Lower lobe of right lung (tissue), 2 donors: ENCODE measurements around the gene APBB1IP. TPM values are rescaled to one million over a fixed set of nuclear protein-coding genes. Genes with fewer than 3 reads are reported as not detected.

Experiments
- ATAC-seq, 2 donors: fragments of 200-7000 bp; cut with Tn5 transposase; one replicate each; pipeline ENCODE4 v1.9.1; 2020 to 2022; ENCODE audit warnings: mild to moderate bottlenecking in 2 of 2, moderate library complexity in 2 of 2
- DNase-seq: peaks from one replicate; pipeline ENCODE4 v3.0.0-alpha.2; 2020
- H3K27ac ChIP-seq: fragments of 200-600 bp; one replicate; pipeline ENCODE4 v1.8.0; 2022
- H3K27me3 ChIP-seq: fragments of 200-600 bp; one replicate; pipeline ENCODE4 v1.8.0; 2022; ENCODE audit warnings: low read depth
- H3K36me3 ChIP-seq: fragments of 200-600 bp; one replicate; pipeline ENCODE4 v1.8.0; 2022; ENCODE audit warnings: mild to moderate bottlenecking
- H3K4me1 ChIP-seq: fragments of 200-600 bp; one replicate; pipeline ENCODE4 v1.8.0; 2022
- H3K4me3 ChIP-seq: fragments of 200-600 bp; one replicate; pipeline ENCODE4 v1.8.0; 2022; ENCODE audit warnings: mild to moderate bottlenecking
- H3K9me3 ChIP-seq: fragments of 200-600 bp; one replicate; pipeline ENCODE4 v1.8.0; 2022
- CTCF ChIP-seq: fragments of 200-600 bp; IDR thresholded peaks from one replicate; pipeline ENCODE4 v1.8.0; 2022; ENCODE audit warnings: antibody characterized with exemption, mild to moderate bottlenecking
- intact Hi-C: fragments of 100-400 bp; cut with DNase I; formaldehyde crosslinking; loops from one replicate; pipeline ENCODE4 v1.11.0; 2022
- total RNA-seq: library from RNA; stranded (reverse); fragmentation: NEBNext Ultra II Directional; extraction: Animal tissue kit (Norgen Biotek cat#: 25700); gene quantifications from one replicate; pipeline ENCODE4 v1.2.1, GENCODE V29; 2021
- donor health status: DM: no; HTN: yes; CAD: no; lungs with severe emphysema.

The APBB1IP gene
- total RNA-seq, 1 donor from 2014 or later, result 36.8 TPM

- Histone ChIP-seq H3K4me1 (no peaks in the 10 kb centered on the region), H3K27me3 (no peaks in the 10 kb centered on the region), H3K36me3 (no peaks in the 10 kb centered on the region), H3K27ac (no peak overlapping the region), H3K9me3 (no peaks in the 10 kb centered on the region), H3K4me3 (no peak overlapping the region)
- ATAC-seq (no peak), DNase-seq (no peak)
- no peak for TF ChIP-seq CTCF
- intact Hi-C loops, result no loop called here
Measured at GRCh38 chr10:26422977-26423376, 15.2 kb upstream of the APBB1IP start.

- Histone ChIP-seq H3K9me3 (no peaks in the 10 kb centered on the region), H3K27ac (no peak overlapping the region), H3K4me3 (no peak overlapping the region), H3K27me3 (no peaks in the 10 kb centered on the region), H3K4me1 (no peaks in the 10 kb centered on the region), H3K36me3 (no peaks in the 10 kb centered on the region)
- no peak for ATAC-seq
- no peak for TF ChIP-seq CTCF
- DNase-seq, result no peak
- intact Hi-C loops, result no loop called here
Measured at GRCh38 chr10:26423722-26424121, 14.4 kb upstream of the APBB1IP start.

GRCh38 chr10:26430641-26431163 is 7.4 kb upstream of the APBB1IP start:
- no peak for TF ChIP-seq CTCF

GRCh38 chr10:26432938-26433337 is 5.2 kb upstream of the APBB1IP start:
- no peak for TF ChIP-seq CTCF
- Histone ChIP-seq H3K27ac (no peak overlapping the region), H3K36me3 (no peaks in the 10 kb centered on the region), H3K4me3 (no peak overlapping the region), H3K4me1 (peaks cover 18% of the 10 kb centered on the region), H3K9me3 (no peaks in the 10 kb centered on the region), H3K27me3 (peaks cover 2% of the 10 kb centered on the region)
- ATAC-seq (peak; percentile 13 to 70), DNase-seq (no peak)
- intact Hi-C loops, result no loop called here

More at GRCh38 chr10:26430641-26431163, 7.4 kb upstream of the APBB1IP start:
- intact Hi-C loops, result no loop called here
- Histone ChIP-seq H3K27ac (peak overlapping the region; percentile 73), H3K27me3 (no peaks in the 10 kb centered on the region), H3K4me1 (peaks cover 7% of the 10 kb centered on the region), H3K4me3 (no peak overlapping the region), H3K36me3 (no peaks in the 10 kb centered on the region), H3K9me3 (no peaks in the 10 kb centered on the region)
- ATAC-seq, result peak; percentile 64 to 76
- DNase-seq, result no peak

GRCh38 chr10:26435852-26436251 is 2.3 kb upstream of the APBB1IP start:
- Histone ChIP-seq H3K27ac (no peak overlapping the region), H3K36me3 (no peaks in the 10 kb centered on the region), H3K27me3 (peaks cover 12% of the 10 kb centered on the region), H3K4me3 (no peak overlapping the region), H3K4me1 (peaks cover 17% of the 10 kb centered on the region), H3K9me3 (no peaks in the 10 kb centered on the region)
- no peak for ATAC-seq
- DNase-seq, result no peak
- TF ChIP-seq CTCF, result no peak
- intact Hi-C loops, result no loop called here
